ENCODE data around the gene LY9.

Gene LY9

GRCh38 chr1:160834945-160835565, 39.1 kb downstream of the LY9 start:
- peaks cover 48% of the 10 kb centered on the region for H3K4me1 ChIP-seq (ENCODE audit: low read depth, poor library complexity, severe bottlenecking)
- H3K4me3 ChIP-seq (IDR thresholded peaks at IDR 0.05; ENCODE audit: insufficient read depth, low read depth, low read length) = peak overlapping the region; percentile 38
- H4K20me1 ChIP-seq (ENCODE audit: insufficient read depth) = no peaks in the 10 kb centered on the region
- TF ChIP-seq CTCF (conservative IDR thresholded peaks at IDR 0.05; ENCODE audit: low read depth, low read length) = peak; percentile 100
- no peak overlapping the region for H3K27ac ChIP-seq
- H3K79me2 ChIP-seq (ENCODE audit: insufficient read depth, low read depth) = no peaks in the 10 kb centered on the region
- H3K4me2 ChIP-seq = no peak overlapping the region
- H3K36me3 ChIP-seq (ENCODE audit: insufficient read depth) = no peaks in the 10 kb centered on the region
- H2AFZ ChIP-seq (ENCODE audit: low read depth) = no peak overlapping the region
- no peaks in the 10 kb centered on the region for H3K27me3 ChIP-seq (ENCODE audit: insufficient read depth, low read depth)
- no peak overlapping the region for H3K9ac ChIP-seq

GRCh38 chr1:160835751-160836150, 39.8 kb downstream of the LY9 start:
- Histone ChIP-seq H3K36me3 (ENCODE audit: insufficient read depth) (no peaks in the 10 kb centered on the region), H2AFZ (ENCODE audit: low read depth) (no peak overlapping the region), H3K9ac (no peak overlapping the region), H3K4me3 (IDR thresholded peaks at IDR 0.05; ENCODE audit: insufficient read depth, low read depth, low read length) (peak overlapping the region; percentile 38), H3K79me2 (ENCODE audit: insufficient read depth, low read depth) (no peaks in the 10 kb centered on the region), H3K27me3 (ENCODE audit: insufficient read depth, low read depth) (no peaks in the 10 kb centered on the region), H4K20me1 (ENCODE audit: insufficient read depth) (no peaks in the 10 kb centered on the region), H3K4me1 (ENCODE audit: low read depth, poor library complexity, severe bottlenecking) (peaks cover 41% of the 10 kb centered on the region), H3K27ac (no peak overlapping the region), H3K4me2 (no peak overlapping the region)
- TF ChIP-seq CTCF (conservative IDR thresholded peaks at IDR 0.05; ENCODE audit: low read depth, low read length) = no peak

DNA sequence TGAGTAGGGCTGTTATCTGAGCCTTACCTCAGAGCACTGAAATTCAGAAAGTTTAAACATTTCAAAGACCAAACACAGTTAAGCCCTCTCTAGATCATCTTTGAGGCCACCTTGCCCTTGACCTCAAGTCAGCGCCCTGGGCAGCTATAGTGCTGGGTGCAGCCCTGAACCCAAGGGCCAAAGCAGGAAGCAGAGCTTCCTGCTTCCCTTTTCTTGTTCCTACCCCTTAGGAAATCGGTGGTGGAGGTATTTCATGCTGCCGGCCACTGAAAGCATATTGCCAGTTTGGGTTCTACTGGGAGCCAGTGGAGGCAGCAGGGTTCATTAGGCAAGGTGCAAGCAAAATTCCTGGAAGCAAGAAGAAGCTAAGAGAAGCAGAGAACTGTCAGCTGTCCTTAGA, 40.6 kb downstream of the LY9 start:
- no peaks in the 10 kb centered on the region for H4K20me1 ChIP-seq (ENCODE audit: insufficient read depth)
- H3K36me3 ChIP-seq (ENCODE audit: insufficient read depth) = no peaks in the 10 kb centered on the region
- no peak overlapping the region for H3K4me3 ChIP-seq (IDR thresholded peaks at IDR 0.05; ENCODE audit: insufficient read depth, low read depth, low read length)
- H3K79me2 ChIP-seq (ENCODE audit: insufficient read depth, low read depth) = no peaks in the 10 kb centered on the region
- H3K4me1 ChIP-seq (ENCODE audit: low read depth, poor library complexity, severe bottlenecking) = peaks cover 38% of the 10 kb centered on the region
- peak overlapping the region; percentile 82 for H3K27ac ChIP-seq
- H3K27me3 ChIP-seq (ENCODE audit: insufficient read depth, low read depth) = no peaks in the 10 kb centered on the region
- H2AFZ ChIP-seq (ENCODE audit: low read depth) = peak overlapping the region; percentile 58
- peak overlapping the region; percentile 39; the same call in 1 of the 2 replicates for H3K4me2 ChIP-seq
- TF ChIP-seq CTCF (conservative IDR thresholded peaks at IDR 0.05; ENCODE audit: low read depth, low read length) = no peak
- H3K9ac ChIP-seq = no peak overlapping the region; the same call in 1 of the 2 replicates

- H3K36me3 ChIP-seq (ENCODE audit: insufficient read depth) = no peaks in the 10 kb centered on the region
- H2AFZ ChIP-seq (ENCODE audit: low read depth) = peak overlapping the region; percentile 58
- peak overlapping the region; percentile 80 for H3K4me3 ChIP-seq (IDR thresholded peaks at IDR 0.05; ENCODE audit: insufficient read depth, low read depth, low read length)
- H3K27ac ChIP-seq = peak overlapping the region; percentile 82
- H3K4me1 ChIP-seq (ENCODE audit: low read depth, poor library complexity, severe bottlenecking) = peaks cover 38% of the 10 kb centered on the region
- no peaks in the 10 kb centered on the region for H3K79me2 ChIP-seq (ENCODE audit: insufficient read depth, low read depth)
- peak overlapping the region; percentile 46 for H3K9ac ChIP-seq
- no peaks in the 10 kb centered on the region for H3K27me3 ChIP-seq (ENCODE audit: insufficient read depth, low read depth)
- peak overlapping the region; percentile 39 for H3K4me2 ChIP-seq
- no peaks in the 10 kb centered on the region for H4K20me1 ChIP-seq (ENCODE audit: insufficient read depth)
- no peak; the same call in 1 of the 2 replicates for TF ChIP-seq CTCF (conservative IDR thresholded peaks at IDR 0.05; ENCODE audit: low read depth, low read length)
These were observed 41.1 kb downstream of the LY9 start for GRCh38 chr1:160836981-160837557.
